Measurements from ENCODE around the gene SPATA20. TPM values are rescaled to one million over a fixed set of nuclear protein-coding genes. Genes with fewer than 3 reads are reported as not detected.

SPATA20 gene
- total and polyA plus RNA-seq, 2 donors = 8.0 to 12.4 TPM

GRCh38 chr17:50518384-50519023 is 28.5 kb upstream of the SPATA20 start:
- Histone ChIP-seq H3K27ac (ENCODE audit: low read depth in 1 of 2, low read length in 1 of 2) (no peak overlapping the region), H3K36me3 (ENCODE audit: control insufficient read depth in 2 of 2, insufficient read depth in 2 of 2, low read length in 1 of 2) (no peaks in the 10 kb centered on the region), H3K9me3 (ENCODE audit: control insufficient read depth in 2 of 2, insufficient read depth in 1 of 2, low read length in 1 of 2) (no peaks in the 10 kb centered on the region), H3K4me1 (ENCODE audit: control insufficient read depth in 2 of 2, insufficient read depth in 2 of 2, low read length in 2 of 2) (peaks cover 0 to 26% of the 10 kb centered on the region in 2 donors), H3K4me3 (ENCODE audit: low read length in 2 of 2) (no peak overlapping the region), H3K27me3 (ENCODE audit: control insufficient read depth in 2 of 2, insufficient read depth in 1 of 2, low read length in 1 of 2) (no peaks in the 10 kb centered on the region)
- peak in 2 of 9 donors; percentile 36 to 42 for DNase-seq (ENCODE audit: low read depth in 6 of 9, low spot score in 9 of 9)
- 91% methylated on average over 13 of the region's 13 CpGs for WGBS

DNA sequence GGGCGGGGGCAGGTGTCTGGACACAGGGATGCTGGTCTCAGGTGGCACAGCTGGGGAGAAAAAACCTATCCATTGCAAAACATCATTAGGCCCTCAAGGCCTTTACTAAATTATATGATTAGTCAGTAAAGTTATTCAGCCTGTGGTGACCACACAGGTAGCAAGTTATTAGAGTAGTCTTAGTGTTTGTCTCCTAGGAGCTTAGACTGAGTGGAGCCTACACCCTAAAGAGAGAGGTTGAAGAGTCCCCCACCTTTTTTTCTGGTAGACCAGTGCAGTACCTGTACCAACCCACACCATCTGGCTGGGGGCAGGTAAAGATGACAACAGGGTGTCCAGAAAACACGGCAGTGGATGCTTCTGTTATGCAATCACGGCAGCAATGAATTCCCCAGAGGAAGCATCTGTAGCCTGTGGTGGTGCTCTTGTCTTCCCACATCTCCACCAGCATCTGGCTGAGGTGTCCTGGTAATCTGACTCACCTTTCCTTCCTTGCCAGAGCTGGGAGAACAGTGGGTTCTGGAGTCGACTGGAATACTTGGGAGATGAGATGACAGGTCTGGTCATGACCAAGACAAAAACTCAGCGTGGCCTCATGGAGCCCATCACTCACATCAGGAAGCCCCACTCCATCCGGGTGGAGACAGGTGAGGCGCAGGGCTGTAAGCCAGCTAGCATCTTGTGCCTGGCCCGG is 27.7 kb upstream of the SPATA20 start:
- Histone ChIP-seq H3K27me3 (ENCODE audit: control insufficient read depth in 2 of 2, insufficient read depth in 1 of 2, low read length in 1 of 2) (no peaks in the 10 kb centered on the region), H3K4me3 (ENCODE audit: low read length in 2 of 2) (no peak overlapping the region), H3K27ac (ENCODE audit: low read depth in 1 of 2, low read length in 1 of 2) (no peak overlapping the region), H3K36me3 (ENCODE audit: control insufficient read depth in 2 of 2, insufficient read depth in 2 of 2, low read length in 1 of 2) (no peaks in the 10 kb centered on the region), H3K4me1 (ENCODE audit: control insufficient read depth in 2 of 2, insufficient read depth in 2 of 2, low read length in 2 of 2) (peaks cover 0 to 26% of the 10 kb centered on the region in 2 donors), H3K9me3 (ENCODE audit: control insufficient read depth in 2 of 2, insufficient read depth in 1 of 2, low read length in 1 of 2) (no peaks in the 10 kb centered on the region)
- 87% methylated on average over 8 of the region's 8 CpGs for WGBS
- DNase-seq (ENCODE audit: low read depth in 6 of 9, low spot score in 9 of 9) = no peak

DNA sequence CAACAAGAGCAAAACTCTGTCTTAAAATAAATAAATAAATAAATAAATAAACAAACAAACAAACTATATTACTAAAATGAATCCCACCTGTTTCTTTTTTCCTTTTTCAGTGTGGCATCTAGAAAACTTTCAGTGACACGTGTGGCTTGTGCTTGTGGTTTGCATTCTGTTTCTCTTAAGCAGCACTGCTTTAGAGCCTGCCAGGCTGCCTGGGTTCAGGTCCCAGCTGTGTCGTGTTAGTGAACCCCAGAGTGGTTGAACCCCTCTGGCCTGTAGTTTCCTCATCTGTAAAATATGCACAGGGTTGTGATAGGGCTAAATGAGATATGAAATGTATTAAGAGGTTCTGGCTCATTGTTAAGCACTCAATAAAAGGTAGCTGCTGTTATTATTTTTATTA is 26.5 kb upstream of the SPATA20 start:
- Histone ChIP-seq H3K4me3 (ENCODE audit: low read length in 2 of 2) (no peak overlapping the region), H3K36me3 (ENCODE audit: control insufficient read depth in 2 of 2, insufficient read depth in 2 of 2, low read length in 1 of 2) (no peaks in the 10 kb centered on the region), H3K9me3 (ENCODE audit: control insufficient read depth in 2 of 2, insufficient read depth in 1 of 2, low read length in 1 of 2) (no peaks in the 10 kb centered on the region), H3K4me1 (ENCODE audit: control insufficient read depth in 2 of 2, insufficient read depth in 2 of 2, low read length in 2 of 2) (peaks cover 0 to 26% of the 10 kb centered on the region in 2 donors), H3K27me3 (ENCODE audit: control insufficient read depth in 2 of 2, insufficient read depth in 1 of 2, low read length in 1 of 2) (no peaks in the 10 kb centered on the region), H3K27ac (ENCODE audit: low read depth in 1 of 2, low read length in 1 of 2) (no peak overlapping the region)
- peak in 1 of 9 donors; percentile 37 for DNase-seq (ENCODE audit: low read depth in 6 of 9, low spot score in 9 of 9)
- WGBS = 29% methylated on average over 2 of the region's 2 CpGs

DNA sequence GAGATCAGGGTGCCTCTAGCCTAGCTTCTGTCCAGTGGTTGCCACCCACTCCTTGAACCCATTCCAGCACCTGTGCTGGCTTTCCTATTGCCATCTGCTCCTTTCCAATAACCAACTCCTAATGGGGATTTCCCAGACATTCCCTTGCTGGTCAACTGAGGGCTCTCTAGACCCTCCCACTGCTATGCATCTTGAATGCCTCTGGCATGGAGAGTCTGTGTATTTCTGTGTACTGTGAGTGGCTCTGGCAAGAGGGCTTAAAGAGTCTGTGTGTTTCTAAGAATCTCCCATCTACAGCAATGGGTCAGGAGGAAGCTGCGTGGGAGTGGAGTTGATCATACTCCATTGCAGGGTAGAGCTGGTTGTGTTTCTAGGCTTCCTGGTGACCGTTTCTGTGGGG is 25.5 kb upstream of the SPATA20 start:
- WGBS = 83% methylated on average over 2 of the region's 2 CpGs
- no peaks in the 10 kb centered on the region for H3K36me3 ChIP-seq (ENCODE audit: control insufficient read depth in 2 of 2, insufficient read depth in 2 of 2, low read length in 1 of 2)
- DNase-seq (ENCODE audit: low read depth in 6 of 9, low spot score in 9 of 9) = no peak
- H3K4me1 ChIP-seq (ENCODE audit: control insufficient read depth in 2 of 2, insufficient read depth in 2 of 2, low read length in 2 of 2) = peaks cover 0 to 26% of the 10 kb centered on the region in 2 donors
- H3K27ac ChIP-seq (ENCODE audit: low read depth in 1 of 2, low read length in 1 of 2) = no peak overlapping the region
- H3K27me3 ChIP-seq (ENCODE audit: control insufficient read depth in 2 of 2, insufficient read depth in 1 of 2, low read length in 1 of 2) = no peaks in the 10 kb centered on the region
- no peaks in the 10 kb centered on the region for H3K9me3 ChIP-seq (ENCODE audit: control insufficient read depth in 2 of 2, insufficient read depth in 1 of 2, low read length in 1 of 2)
- no peak overlapping the region for H3K4me3 ChIP-seq (ENCODE audit: low read length in 2 of 2)

GRCh38 chr17:50522766-50523165 is 24.2 kb upstream of the SPATA20 start:
- Histone ChIP-seq H3K36me3 (ENCODE audit: control insufficient read depth in 2 of 2, insufficient read depth in 2 of 2, low read length in 1 of 2) (no peaks in the 10 kb centered on the region), H3K4me3 (ENCODE audit: low read length in 2 of 2) (no peak overlapping the region), H3K4me1 (ENCODE audit: control insufficient read depth in 2 of 2, insufficient read depth in 2 of 2, low read length in 2 of 2) (peaks cover 0 to 29% of the 10 kb centered on the region in 2 donors), H3K9me3 (ENCODE audit: control insufficient read depth in 2 of 2, insufficient read depth in 1 of 2, low read length in 1 of 2) (no peaks in the 10 kb centered on the region), H3K27ac (ENCODE audit: low read depth in 1 of 2, low read length in 1 of 2) (peak overlapping the region in 1 of 2 donors; percentile 11), H3K27me3 (ENCODE audit: control insufficient read depth in 2 of 2, insufficient read depth in 1 of 2, low read length in 1 of 2) (peaks cover 0 to 2% of the 10 kb centered on the region in 2 donors)
- 97% methylated on average over 10 of the region's 10 CpGs for WGBS
- no peak for DNase-seq (ENCODE audit: low read depth in 6 of 9, low spot score in 9 of 9)

DNA sequence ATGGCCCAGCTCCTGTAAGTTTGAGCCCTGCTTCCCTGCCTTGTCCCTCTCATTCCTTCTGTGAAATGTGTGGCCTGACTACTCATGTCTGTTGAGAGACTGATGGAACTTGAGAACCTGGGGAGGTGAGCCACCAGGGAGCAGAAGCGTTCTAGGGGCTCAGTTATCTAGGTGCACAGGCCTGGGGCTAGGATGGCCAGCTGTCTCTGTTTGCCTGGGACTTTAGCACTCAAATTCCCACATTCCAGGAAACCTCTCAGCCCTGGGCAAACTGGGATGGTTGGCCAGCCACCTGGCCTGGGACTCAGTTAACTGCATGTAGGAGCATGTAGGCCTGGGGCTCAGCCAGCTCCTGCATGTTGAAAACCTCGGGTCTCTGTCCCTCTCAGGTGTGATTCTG is 23.8 kb upstream of the SPATA20 start:
- WGBS = 91% methylated on average over 2 of the region's 2 CpGs
- Histone ChIP-seq H3K27me3 (ENCODE audit: control insufficient read depth in 2 of 2, insufficient read depth in 1 of 2, low read length in 1 of 2) (peaks cover 0 to 4% of the 10 kb centered on the region in 2 donors), H3K9me3 (ENCODE audit: control insufficient read depth in 2 of 2, insufficient read depth in 1 of 2, low read length in 1 of 2) (no peaks in the 10 kb centered on the region), H3K36me3 (ENCODE audit: control insufficient read depth in 2 of 2, insufficient read depth in 2 of 2, low read length in 1 of 2) (no peaks in the 10 kb centered on the region), H3K27ac (ENCODE audit: low read depth in 1 of 2, low read length in 1 of 2) (peak overlapping the region in 1 of 2 donors; percentile 11), H3K4me1 (ENCODE audit: control insufficient read depth in 2 of 2, insufficient read depth in 2 of 2, low read length in 2 of 2) (peaks cover 0 to 29% of the 10 kb centered on the region in 2 donors), H3K4me3 (ENCODE audit: low read length in 2 of 2) (no peak overlapping the region)
- peak in 1 of 9 donors; percentile 19 for DNase-seq (ENCODE audit: low read depth in 6 of 9, low spot score in 9 of 9)

DNA sequence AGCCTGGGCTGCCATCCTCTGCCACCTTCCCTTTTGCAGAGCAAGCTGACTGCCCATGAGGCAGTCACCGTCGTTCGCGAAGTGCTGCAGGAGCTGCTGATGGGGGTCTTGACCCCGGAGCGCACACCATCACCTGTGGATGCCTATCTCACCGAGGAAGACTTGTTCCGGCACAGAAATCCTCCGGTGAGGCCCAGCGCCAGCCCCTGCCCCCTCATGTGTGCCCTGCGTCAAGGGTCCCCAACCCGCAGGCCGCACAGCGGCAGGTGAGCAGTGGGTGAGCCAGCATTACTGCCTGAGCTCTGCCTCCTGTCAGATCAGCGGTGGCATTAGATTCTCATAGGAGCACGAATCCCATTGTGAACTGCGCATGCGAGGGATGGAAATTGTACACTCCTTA is 22.1 kb upstream of the SPATA20 start:
- no peaks in the 10 kb centered on the region for H3K9me3 ChIP-seq (ENCODE audit: control insufficient read depth in 2 of 2, insufficient read depth in 1 of 2, low read length in 1 of 2)
- H3K4me3 ChIP-seq (ENCODE audit: low read length in 2 of 2) = no peak overlapping the region
- no peak overlapping the region for H3K27ac ChIP-seq (ENCODE audit: low read depth in 1 of 2, low read length in 1 of 2)
- no peak for DNase-seq (ENCODE audit: low read depth in 6 of 9, low spot score in 9 of 9)
- H3K27me3 ChIP-seq (ENCODE audit: control insufficient read depth in 2 of 2, insufficient read depth in 1 of 2, low read length in 1 of 2) = peaks cover 0 to 11% of the 10 kb centered on the region in 2 donors
- H3K4me1 ChIP-seq (ENCODE audit: control insufficient read depth in 2 of 2, insufficient read depth in 2 of 2, low read length in 2 of 2) = peaks cover 0 to 22% of the 10 kb centered on the region in 2 donors
- WGBS = 97% methylated on average over 18 of the region's 18 CpGs
- H3K36me3 ChIP-seq (ENCODE audit: control insufficient read depth in 2 of 2, insufficient read depth in 2 of 2, low read length in 1 of 2) = no peaks in the 10 kb centered on the region

DNA sequence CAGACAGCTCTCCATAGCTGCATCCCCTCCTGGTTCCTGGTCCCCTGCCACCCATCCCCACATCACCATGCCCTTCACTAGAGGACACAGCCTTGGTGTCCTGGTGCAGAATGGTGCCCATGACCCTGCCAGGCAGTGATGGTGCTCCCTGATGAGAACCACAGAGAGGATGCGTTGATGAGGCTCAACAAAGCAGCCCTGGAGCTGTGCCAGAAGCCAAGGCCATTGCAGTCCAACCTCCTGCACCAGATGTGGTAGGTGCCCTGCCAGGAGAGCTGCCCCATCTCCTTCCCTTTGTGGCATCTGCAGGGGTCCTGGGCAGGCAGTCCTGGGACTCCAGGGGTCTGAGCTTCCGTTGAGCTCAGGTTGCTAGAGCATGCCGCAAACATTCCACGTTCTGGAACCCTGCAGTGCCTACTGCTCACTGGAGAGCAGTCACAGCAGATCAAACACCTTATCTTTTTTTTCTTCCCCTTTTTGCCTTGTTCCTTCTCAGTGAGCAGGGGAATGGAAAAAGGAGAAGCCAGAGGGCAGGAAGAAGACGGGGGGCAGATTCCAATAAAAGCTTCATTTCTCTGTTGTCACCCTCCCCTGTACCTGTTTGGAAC is 19.7 kb upstream of the SPATA20 start:
- peaks cover 0 to 16% of the 10 kb centered on the region in 2 donors for H3K4me1 ChIP-seq (ENCODE audit: control insufficient read depth in 2 of 2, insufficient read depth in 2 of 2, low read length in 2 of 2)
- no peak for DNase-seq (ENCODE audit: low read depth in 6 of 9, low spot score in 9 of 9)
- no peaks in the 10 kb centered on the region for H3K36me3 ChIP-seq (ENCODE audit: control insufficient read depth in 2 of 2, insufficient read depth in 2 of 2, low read length in 1 of 2)
- WGBS = 41% methylated on average over 5 of the region's 5 CpGs
- H3K27ac ChIP-seq (ENCODE audit: low read depth in 1 of 2, low read length in 1 of 2) = no peak overlapping the region
- no peaks in the 10 kb centered on the region for H3K9me3 ChIP-seq (ENCODE audit: control insufficient read depth in 2 of 2, insufficient read depth in 1 of 2, low read length in 1 of 2)
- peaks cover 8 to 31% of the 10 kb centered on the region in 2 donors for H3K27me3 ChIP-seq (ENCODE audit: control insufficient read depth in 2 of 2, insufficient read depth in 1 of 2, low read length in 1 of 2)
- H3K4me3 ChIP-seq (ENCODE audit: low read length in 2 of 2) = no peak overlapping the region

GRCh38 chr17:50527949-50528474 is 19.0 kb upstream of the SPATA20 start:
- WGBS = 72% methylated on average over 4 of the region's 4 CpGs
- Histone ChIP-seq H3K27ac (ENCODE audit: low read depth in 1 of 2, low read length in 1 of 2) (no peak overlapping the region), H3K27me3 (ENCODE audit: control insufficient read depth in 2 of 2, insufficient read depth in 1 of 2, low read length in 1 of 2) (peaks cover 16 to 39% of the 10 kb centered on the region in 2 donors), H3K36me3 (ENCODE audit: control insufficient read depth in 2 of 2, insufficient read depth in 2 of 2, low read length in 1 of 2) (no peaks in the 10 kb centered on the region), H3K4me3 (ENCODE audit: low read length in 2 of 2) (no peak overlapping the region), H3K9me3 (ENCODE audit: control insufficient read depth in 2 of 2, insufficient read depth in 1 of 2, low read length in 1 of 2) (no peaks in the 10 kb centered on the region), H3K4me1 (ENCODE audit: control insufficient read depth in 2 of 2, insufficient read depth in 2 of 2, low read length in 2 of 2) (peaks cover 0 to 13% of the 10 kb centered on the region in 2 donors)
- DNase-seq (ENCODE audit: low read depth in 6 of 9, low spot score in 9 of 9) = no peak
